ENCODE measurements around the gene PPFIBP1.
"Not testable (repeated sequence)": the region's sequence is repeated elsewhere in the genome, so short reads cannot be mapped to it uniquely, and the experiment has no call there.

PPFIBP1 gene

DNA sequence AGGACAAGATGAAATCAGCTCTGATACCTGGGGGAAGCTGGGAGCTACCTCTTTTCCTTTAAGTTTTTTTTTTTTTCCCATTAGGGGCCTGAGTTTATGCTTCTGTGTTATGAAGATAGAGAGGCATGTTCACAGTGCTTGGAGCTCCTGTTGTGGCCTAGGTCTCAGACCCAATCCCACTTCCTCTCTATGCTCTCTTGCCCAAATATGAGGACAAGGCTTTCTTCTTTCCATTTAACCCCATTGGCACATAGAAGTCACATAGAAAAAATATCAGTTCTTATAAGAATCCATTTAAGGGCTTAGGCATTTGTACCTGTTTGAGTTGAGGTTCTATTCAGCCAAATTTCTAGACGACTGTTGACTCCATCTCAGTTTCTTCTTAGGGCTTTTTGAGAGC is 199.2 kb downstream of the PPFIBP1 start:
- TF ChIP-seq, protein P1, sequence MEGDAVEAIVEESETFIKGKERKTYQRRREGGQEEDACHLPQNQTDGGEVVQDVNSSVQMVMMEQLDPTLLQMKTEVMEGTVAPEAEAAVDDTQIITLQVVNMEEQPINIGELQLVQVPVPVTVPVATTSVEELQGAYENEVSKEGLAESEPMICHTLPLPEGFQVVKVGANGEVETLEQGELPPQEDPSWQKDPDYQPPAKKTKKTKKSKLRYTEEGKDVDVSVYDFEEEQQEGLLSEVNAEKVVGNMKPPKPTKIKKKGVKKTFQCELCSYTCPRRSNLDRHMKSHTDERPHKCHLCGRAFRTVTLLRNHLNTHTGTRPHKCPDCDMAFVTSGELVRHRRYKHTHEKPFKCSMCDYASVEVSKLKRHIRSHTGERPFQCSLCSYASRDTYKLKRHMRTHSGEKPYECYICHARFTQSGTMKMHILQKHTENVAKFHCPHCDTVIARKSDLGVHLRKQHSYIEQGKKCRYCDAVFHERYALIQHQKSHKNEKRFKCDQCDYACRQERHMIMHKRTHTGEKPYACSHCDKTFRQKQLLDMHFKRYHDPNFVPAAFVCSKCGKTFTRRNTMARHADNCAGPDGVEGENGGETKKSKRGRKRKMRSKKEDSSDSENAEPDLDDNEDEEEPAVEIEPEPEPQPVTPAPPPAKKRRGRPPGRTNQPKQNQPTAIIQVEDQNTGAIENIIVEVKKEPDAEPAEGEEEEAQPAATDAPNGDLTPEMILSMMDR (IDR thresholded peaks at IDR 0.05; ENCODE audit: insufficient read depth, missing control alignments): no peak

DNA sequence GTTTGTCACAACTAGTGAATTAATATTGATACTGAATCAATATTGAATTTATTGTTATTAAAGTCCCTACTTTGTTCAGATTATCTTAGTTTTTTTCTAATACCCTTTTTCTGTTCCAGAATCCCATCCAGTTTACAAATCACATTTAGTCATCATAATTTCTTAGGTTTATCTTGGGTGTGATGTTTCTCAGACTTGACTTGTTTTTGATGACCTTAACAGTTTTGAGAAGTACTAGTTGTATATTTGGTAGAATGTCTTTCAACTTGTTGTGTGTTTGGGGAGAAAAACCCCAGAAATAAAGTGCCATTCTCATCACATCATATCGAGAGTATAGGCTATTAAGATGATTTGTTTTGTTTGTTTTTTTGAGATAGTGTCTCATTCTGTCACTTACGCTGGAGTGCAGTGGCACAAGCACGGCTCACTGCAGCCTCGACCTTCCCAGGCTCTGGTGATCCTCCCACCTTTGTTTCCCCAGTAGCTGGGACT is 206.1 kb downstream of the PPFIBP1 start:
- FAIRE-seq: no peak
- DNase-seq (ENCODE audit: insufficient read length, low spot score): no peak
- TF ChIP-seq, protein P1 (IDR thresholded peaks at IDR 0.05; ENCODE audit: insufficient read depth, missing control alignments): no peak

More for the DNA sequence above, 199.2 kb downstream of the PPFIBP1 start:
- no peak for FAIRE-seq
- DNase-seq (ENCODE audit: insufficient read length, low spot score): no peak

DNA sequence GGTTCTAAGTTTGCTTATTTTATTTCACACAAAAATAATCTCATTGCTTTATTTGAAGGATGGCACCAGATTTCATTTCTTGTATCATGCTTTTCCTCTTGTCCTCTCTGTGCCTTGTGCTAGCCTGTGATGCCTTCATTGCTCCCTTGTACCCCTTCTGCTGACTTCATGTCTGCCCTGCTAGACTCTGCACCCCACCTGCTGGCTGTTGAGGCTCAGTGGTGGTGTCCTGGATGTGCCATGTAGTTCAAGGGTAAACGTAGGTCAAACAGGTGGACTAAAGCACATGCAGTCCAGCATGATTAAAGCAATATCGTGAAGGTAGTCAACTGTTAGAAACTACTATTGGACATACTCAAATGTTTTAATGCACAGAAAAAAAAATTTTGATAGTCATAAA is 208.3 kb downstream of the PPFIBP1 start:
- TF ChIP-seq, protein P1 (IDR thresholded peaks at IDR 0.05; ENCODE audit: insufficient read depth, missing control alignments): no peak
- FAIRE-seq (no peak), DNase-seq (ENCODE audit: insufficient read length, low spot score) (no peak)

DNA sequence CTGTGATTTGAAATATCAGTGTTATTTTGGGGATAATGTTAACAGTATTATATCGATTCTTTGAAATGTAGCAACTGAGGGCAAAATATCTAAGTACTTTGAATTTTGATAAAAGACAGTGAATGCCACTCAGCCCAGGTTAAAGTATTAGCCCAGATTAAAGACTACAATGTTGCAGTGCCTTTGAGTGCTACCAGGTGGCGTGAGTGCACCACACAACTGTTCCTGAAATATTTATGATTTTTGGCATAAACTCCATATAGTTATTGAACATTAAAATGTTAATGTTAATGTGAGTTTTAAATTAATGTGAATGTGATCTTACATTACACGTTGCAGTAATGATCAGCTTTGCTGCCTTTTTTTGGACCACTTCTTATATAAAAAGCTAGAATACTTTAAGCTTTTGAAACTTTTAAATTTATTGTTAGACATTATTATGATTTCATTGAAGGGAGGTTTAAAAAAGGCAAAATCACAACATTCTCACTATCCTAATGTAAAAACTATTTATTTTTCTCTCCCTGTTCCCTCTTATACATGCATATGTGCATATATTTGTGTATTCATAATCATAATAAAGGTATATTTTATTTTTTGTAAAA is 209.1 kb downstream of the PPFIBP1 start:
- TF ChIP-seq, protein P1 (IDR thresholded peaks at IDR 0.05; ENCODE audit: insufficient read depth, missing control alignments): peak; percentile 84
- FAIRE-seq (peak; percentile 77), DNase-seq (ENCODE audit: insufficient read length, low spot score) (no peak)

DNA sequence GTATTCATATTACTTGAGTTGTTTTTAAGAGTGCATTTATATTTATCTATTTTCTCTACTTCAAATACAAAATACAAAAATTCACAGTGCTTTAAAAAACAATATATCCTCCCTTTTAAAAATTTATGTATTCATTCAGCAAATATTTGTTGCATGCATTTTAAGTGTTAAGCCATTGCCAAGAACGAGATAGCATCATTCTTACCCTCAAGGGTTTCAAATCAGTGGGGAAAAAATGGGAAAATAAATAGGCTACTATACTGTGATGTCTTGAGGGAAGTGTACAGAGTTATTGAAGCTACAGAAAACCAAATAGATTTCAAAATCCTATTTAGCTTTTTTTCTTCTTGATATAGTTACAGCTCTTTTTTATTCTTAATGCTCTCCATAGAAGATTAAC is 209.8 kb downstream of the PPFIBP1 start:
- FAIRE-seq (no peak), DNase-seq (ENCODE audit: insufficient read length, low spot score) (no peak)

DNA sequence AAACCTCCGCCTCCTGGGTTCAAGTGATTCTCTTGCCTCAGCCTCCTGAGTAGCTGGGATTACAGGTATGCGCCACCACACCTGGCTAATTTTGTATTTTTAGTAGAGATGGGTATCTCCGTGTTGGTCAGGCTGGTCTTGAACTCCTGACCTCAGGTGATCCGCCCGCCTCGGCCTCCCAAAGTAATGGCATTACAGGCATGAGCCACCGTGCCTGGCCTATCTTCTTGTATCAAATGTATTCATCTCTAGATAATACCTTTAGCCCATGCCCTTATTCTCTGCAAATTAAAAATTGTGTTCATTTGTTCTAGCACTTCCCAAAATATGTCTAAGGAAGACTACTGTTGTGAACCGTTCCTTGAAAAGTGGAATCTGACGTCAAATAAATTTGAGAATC is 210.3 kb downstream of the PPFIBP1 start:
- not testable (repeated sequence) for DNase-seq (ENCODE audit: insufficient read length, low spot score); FAIRE-seq

More for the DNA sequence above, 209.8 kb downstream of the PPFIBP1 start:
- TF ChIP-seq, protein P1 (IDR thresholded peaks at IDR 0.05; ENCODE audit: insufficient read depth, missing control alignments): no peak

DNA sequence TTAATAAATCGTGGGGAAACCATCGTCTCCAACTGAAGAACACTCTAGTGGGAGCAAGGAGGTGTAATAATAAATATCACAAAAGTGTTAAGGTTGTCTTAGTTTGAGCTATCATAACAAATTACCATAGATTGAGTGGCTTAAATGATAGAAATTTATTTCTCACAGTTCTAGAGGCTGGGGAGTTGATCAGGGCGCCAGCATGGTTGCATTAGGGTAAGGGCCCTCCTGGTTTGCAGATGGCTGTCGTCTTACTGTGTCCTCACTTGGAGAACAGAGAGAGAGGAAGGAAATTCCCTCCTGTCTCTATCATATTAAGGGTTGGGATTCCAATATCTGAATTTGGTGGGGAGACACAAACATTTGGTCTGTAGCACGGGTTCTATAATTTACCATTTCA is 219.6 kb downstream of the PPFIBP1 start:
- FAIRE-seq (no peak), DNase-seq (ENCODE audit: insufficient read length, low spot score) (no peak)
- TF ChIP-seq, protein P1 (IDR thresholded peaks at IDR 0.05; ENCODE audit: insufficient read depth, missing control alignments): no peak
